ENCODE data around the gene SLC7A7. TPM values are rescaled to one million over a fixed set of nuclear protein-coding genes. Genes with fewer than 3 reads are reported as not detected.

SLC7A7 gene
- total RNA-seq, 8 experiments from 2014 or later: 0.41 to 3.3 (median 1.4) TPM

GRCh38 chr14:22841769-22842168, 26.5 kb upstream of the SLC7A7 start:
- WGBS, 10 experiments: 56 to 100% (median 89%) methylated on average over 1 to 7 of the region's 8 CpGs; no CpG with 5 or more reads in 5 of the 10 experiments
- no peak for ATAC-seq (replicated peaks in 6 of 8)
- Histone ChIP-seq H3K4me3 (no peak overlapping the region), H3K4me1 (replicated peaks in 1 of 2) (no peaks in the 10 kb centered on the region), H3K27ac (no peak overlapping the region)
- in situ Hi-C loops (cut with MboI; ENCODE audit: low pct_unique_long_range_greater_than_20kb in 2 of 9, low sequenced_read_pairs in 9 of 9, unreplicated experiment in 9 of 9): loop anchor here in 3 of 9 experiments (10.0 to 25.0 kb wide), 3 partner anchors 267 to 454 kb away; no protein-coding TSS in a partner anchor

DNA sequence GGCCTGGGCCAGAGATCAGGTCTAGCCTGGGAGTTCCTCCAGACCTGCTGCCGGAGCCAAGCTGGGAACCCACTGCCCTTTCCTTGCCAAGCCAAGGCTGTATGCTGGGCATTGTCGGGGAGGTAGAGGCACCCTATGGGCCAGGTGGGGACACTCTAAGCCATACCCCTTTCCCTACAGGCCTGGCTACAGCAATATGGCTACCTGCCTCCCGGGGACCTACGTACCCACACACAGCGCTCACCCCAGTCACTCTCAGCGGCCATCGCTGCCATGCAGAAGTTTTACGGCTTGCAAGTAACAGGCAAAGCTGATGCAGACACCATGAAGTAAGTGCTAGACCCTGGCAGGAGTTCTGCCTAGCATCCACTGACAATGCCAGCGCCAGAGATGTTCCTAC, 26.1 kb upstream of the SLC7A7 start:
- 60 to 100% (median 90%) methylated on average over 1 to 5 of the region's 9 CpGs; no CpG with 5 or more reads in 4 of the 10 experiments for WGBS, 10 experiments
- Histone ChIP-seq H3K4me3 (no peak overlapping the region), H3K4me1 (replicated peaks in 1 of 2) (peaks cover 0 to under 1% of the 10 kb centered on the region in 2 donors), H3K27ac (no peak overlapping the region)
- no peak for ATAC-seq (replicated peaks in 6 of 8)
- in situ Hi-C loops (cut with MboI; ENCODE audit: low pct_unique_long_range_greater_than_20kb in 2 of 9, low sequenced_read_pairs in 9 of 9, unreplicated experiment in 9 of 9): loop anchor here in 3 of 9 experiments (10.0 to 25.0 kb wide), 3 partner anchors 267 to 454 kb away; no protein-coding TSS in a partner anchor

- peak in 2 of 8 experiments; percentile 4 to 5 for ATAC-seq (replicated peaks in 6 of 8)
- in situ Hi-C loops (cut with MboI; ENCODE audit: low pct_unique_long_range_greater_than_20kb in 2 of 9, low sequenced_read_pairs in 9 of 9, unreplicated experiment in 9 of 9): loop anchor here in 2 of 9 experiments (25.0 kb wide), 2 partner anchors 277 to 452 kb away; no protein-coding TSS in a partner anchor
- 0 to 100% (median 60%) methylated on average over 1 to 3 of the region's 6 CpGs; no CpG with 5 or more reads in 2 of the 10 experiments for WGBS, 10 experiments
- H3K4me3 ChIP-seq: no peak overlapping the region
- no peak overlapping the region for H3K27ac ChIP-seq
- peaks cover 0 to 3% of the 10 kb centered on the region in 2 donors for H3K4me1 ChIP-seq (replicated peaks in 1 of 2)
These were observed 24.0 kb upstream of the SLC7A7 start for GRCh38 chr14:22839159-22839779.

- peaks cover 0 to 3% of the 10 kb centered on the region in 2 donors for H3K4me1 ChIP-seq (replicated peaks in 1 of 2)
- H3K27ac ChIP-seq: no peak overlapping the region
- H3K4me3 ChIP-seq: no peak overlapping the region
- 0 to 100% (median 50%) methylated on average over 1 to 2 of the region's 6 CpGs; no CpG with 5 or more reads in 3 of the 10 experiments for WGBS, 10 experiments
- in situ Hi-C loops (cut with MboI; ENCODE audit: low pct_unique_long_range_greater_than_20kb in 2 of 9, low sequenced_read_pairs in 9 of 9, unreplicated experiment in 9 of 9): loop anchor here in 2 of 9 experiments (25.0 kb wide), 2 partner anchors 276 to 451 kb away; no protein-coding TSS in a partner anchor
- peak in 2 of 8 experiments; percentile 11 to 18 for ATAC-seq (replicated peaks in 6 of 8)
These were observed 23.4 kb upstream of the SLC7A7 start for GRCh38 chr14:22838631-22839041.

GRCh38 chr14:22837750-22838538, 22.7 kb upstream of the SLC7A7 start:
- no peak overlapping the region for H3K4me3 ChIP-seq
- 0 to 100% (median 78%) methylated on average over 1 to 7 of the region's 25 CpGs; no CpG with 5 or more reads in 5 of the 10 experiments for WGBS, 10 experiments
- H3K27ac ChIP-seq: no peak overlapping the region
- ATAC-seq (replicated peaks in 6 of 8): peak in 2 of 8 experiments; percentile 23 to 24
- peaks cover 0 to 3% of the 10 kb centered on the region in 2 donors for H3K4me1 ChIP-seq (replicated peaks in 1 of 2)
- in situ Hi-C loops (cut with MboI; ENCODE audit: low pct_unique_long_range_greater_than_20kb in 2 of 9, low sequenced_read_pairs in 9 of 9, unreplicated experiment in 9 of 9): loop anchor here in 2 of 9 experiments (25.0 kb wide), 2 partner anchors 276 to 451 kb away; no protein-coding TSS in a partner anchor

DNA sequence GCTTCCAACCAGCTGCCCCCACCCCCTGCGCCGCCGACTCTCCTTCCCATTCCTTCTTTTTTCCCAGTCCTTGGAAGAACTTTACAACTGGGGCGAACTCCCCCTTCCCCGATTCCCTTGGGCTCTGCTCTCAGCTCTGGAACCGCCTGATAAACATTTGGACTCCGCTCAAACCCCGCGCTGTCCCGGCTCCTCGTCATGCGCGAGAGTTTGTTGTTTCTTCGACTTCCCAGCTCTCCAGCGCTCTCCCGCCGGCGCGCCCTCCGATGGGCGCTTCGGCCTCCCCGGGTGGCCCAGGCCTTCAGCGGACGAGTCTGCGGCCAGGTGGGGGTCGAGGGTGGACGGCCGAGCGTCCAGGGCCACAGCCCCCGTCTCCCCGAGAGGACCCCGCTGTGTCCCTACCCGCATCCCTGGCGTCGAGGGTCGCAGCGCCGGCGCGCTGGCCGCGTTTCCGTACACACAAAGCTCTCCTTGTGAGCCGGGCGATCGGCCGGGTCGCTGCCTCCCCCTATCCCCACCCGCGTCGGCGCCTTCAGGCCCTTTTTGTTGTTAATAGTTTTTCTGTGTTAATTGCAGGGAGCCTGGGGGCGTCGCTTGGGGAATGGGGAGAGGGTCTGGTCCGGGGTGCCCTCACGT, 22.0 kb upstream of the SLC7A7 start:
- WGBS, 10 experiments: 0 to 22% (median 0%) methylated on average over 1 to 16 of the region's 57 CpGs; no CpG with 5 or more reads in 5 of the 10 experiments
- ATAC-seq (replicated peaks in 6 of 8): peak; percentile 14 to 87 (median 56)
- peak overlapping the region; percentile 0 to 32 (median 29) for H3K4me3 ChIP-seq
- H3K4me1 ChIP-seq (replicated peaks in 1 of 2): peaks cover 0 to 3% of the 10 kb centered on the region in 2 donors
- in situ Hi-C loops (cut with MboI; ENCODE audit: low pct_unique_long_range_greater_than_20kb in 2 of 9, low sequenced_read_pairs in 9 of 9, unreplicated experiment in 9 of 9): loop anchor here in 2 of 9 experiments (25.0 kb wide), 2 partner anchors 275 to 450 kb away; no protein-coding TSS in a partner anchor
- H3K27ac ChIP-seq: no peak overlapping the region

- H3K4me3 ChIP-seq: peak within 1 kb of the TSS; percentile 13 to 32 (median 29)
- WGBS, 10 experiments: 0 to 16% (median 6%) methylated on average over 2 to 27 of the region's 46 CpGs; no CpG with 5 or more reads in 3 of the 10 experiments
- peak; percentile 28 to 62 (median 54) for ATAC-seq (replicated peaks in 6 of 8)
- peaks cover 0 to 3% of the 10 kb centered on the region in 2 donors for H3K4me1 ChIP-seq (replicated peaks in 1 of 2)
- in situ Hi-C loops (cut with MboI; ENCODE audit: low pct_unique_long_range_greater_than_20kb in 2 of 9, low sequenced_read_pairs in 9 of 9, unreplicated experiment in 9 of 9): loop anchor here in 2 of 9 experiments (25.0 kb wide), 2 partner anchors 274 to 449 kb away; no protein-coding TSS in a partner anchor
- no peak within 1 kb of the TSS for H3K27ac ChIP-seq
These were observed 21.3 kb upstream of the SLC7A7 start, which contains the start of gene MMP14 for GRCh38 chr14:22836301-22837113. Gene MMP14 (plus strand): TSS chr14:22836585. CDS start chr14:22836818, 233 bp downstream.

- in situ Hi-C loops (cut with MboI; ENCODE audit: low pct_unique_long_range_greater_than_20kb in 2 of 9, low sequenced_read_pairs in 9 of 9, unreplicated experiment in 9 of 9): loop anchor here in 2 of 9 experiments (25.0 kb wide), 2 partner anchors 273 to 448 kb away; no protein-coding TSS in a partner anchor
- H3K27ac ChIP-seq: no peak overlapping the region
- H3K4me1 ChIP-seq (replicated peaks in 1 of 2): peaks cover 3 to 6% of the 10 kb centered on the region in 2 donors
- 50 to 92% (median 77%) methylated on average over 1 to 3 of the region's 3 CpGs for WGBS, 10 experiments
- H3K4me3 ChIP-seq: no peak overlapping the region
- ATAC-seq (replicated peaks in 6 of 8): no peak
These were observed 20.3 kb upstream of the SLC7A7 start for GRCh38 chr14:22835505-22835904.

DNA sequence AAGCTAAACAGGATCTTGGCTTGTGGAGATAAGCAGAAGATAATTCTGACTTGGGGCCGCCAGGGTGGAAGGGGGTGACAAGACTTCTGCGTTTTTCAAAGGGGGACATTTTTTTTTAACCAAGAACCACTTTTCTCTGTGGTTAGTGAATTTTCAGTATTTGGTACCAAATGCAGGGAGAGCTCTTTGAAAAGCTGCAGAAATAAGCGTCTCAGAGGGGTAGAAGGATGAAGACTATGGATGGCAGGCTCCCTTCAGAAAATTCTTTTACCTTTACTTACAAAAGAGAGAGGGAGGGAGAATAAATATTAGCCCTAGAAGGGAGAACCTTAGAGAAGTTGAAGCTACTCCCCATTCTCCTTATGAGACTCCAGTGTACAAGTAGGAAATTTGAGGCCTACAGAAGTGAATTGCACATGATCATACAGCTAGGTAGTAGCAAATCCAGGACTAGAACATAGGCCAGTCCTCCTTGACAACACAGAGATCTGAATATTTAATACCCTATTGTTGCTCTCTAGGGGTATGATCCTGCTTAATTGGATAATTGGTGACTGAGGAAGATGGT, 15.3 kb upstream of the SLC7A7 start:
- in situ Hi-C loops (cut with MboI; ENCODE audit: low pct_unique_long_range_greater_than_20kb in 2 of 9, low sequenced_read_pairs in 9 of 9, unreplicated experiment in 9 of 9): loop anchor here in 2 of 9 experiments (25.0 kb wide), 2 partner anchors 268 to 443 kb away; no protein-coding TSS in a partner anchor
- ATAC-seq (replicated peaks in 6 of 8): no peak
- 0 to 51% (median 42%) methylated on average over 1 to 3 of the region's 3 CpGs; no CpG with 5 or more reads in 2 of the 10 experiments for WGBS, 10 experiments
- H3K4me3 ChIP-seq: peak overlapping the region; percentile 64 to 98 (median 93)
- peaks cover 6 to 8% of the 10 kb centered on the region in 2 donors for H3K4me1 ChIP-seq (replicated peaks in 1 of 2)
- H3K27ac ChIP-seq: peak overlapping the region in 1 of 2 donors; percentile 72

DNA sequence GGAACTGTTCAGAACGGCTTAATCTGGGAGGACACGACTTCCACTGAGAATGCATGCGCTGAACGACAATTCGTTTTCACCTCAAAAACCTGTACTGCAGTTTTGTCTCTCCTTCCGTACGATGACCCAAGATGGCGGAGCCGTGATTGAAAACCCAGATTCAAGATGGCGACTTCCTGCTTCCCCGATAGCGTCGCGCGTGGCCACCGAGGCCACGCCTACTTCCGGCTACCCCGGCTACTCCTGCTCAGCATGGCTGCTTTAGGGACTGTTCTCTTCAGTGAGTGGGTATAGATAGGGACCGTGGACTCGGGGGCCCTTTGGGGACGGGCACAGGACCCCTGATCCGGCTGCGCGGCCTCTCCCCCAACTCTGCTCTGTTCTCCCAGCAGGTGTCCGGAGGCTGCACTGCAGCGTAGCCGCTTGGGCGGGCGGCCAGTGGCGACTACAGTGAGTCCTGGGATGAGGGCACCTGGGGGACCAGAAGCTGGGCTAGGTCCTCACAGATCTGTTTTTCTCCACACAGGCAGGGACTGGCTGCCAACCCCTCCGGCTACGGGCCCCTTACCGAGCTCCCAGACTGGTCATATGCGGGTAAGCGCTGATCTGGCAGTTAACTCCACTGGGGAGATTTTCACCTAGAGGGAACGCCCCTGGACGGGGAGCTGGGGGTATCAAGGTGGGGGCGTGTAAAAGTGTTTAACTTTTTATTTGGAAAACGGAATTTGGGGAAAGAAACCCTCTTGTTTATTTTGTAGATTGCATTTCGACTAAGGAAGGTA, 14.6 kb upstream of the SLC7A7 start, which contains the start of gene MRPL52:
Gene MRPL52, plus strand, starts transcription at position 227 of the 782 bp plus-strand sequence. Its CDS starts 26 bp downstream, at position 253.
- peaks cover 6 to 8% of the 10 kb centered on the region in 2 donors for H3K4me1 ChIP-seq (replicated peaks in 1 of 2)
- peak within 1 kb of the TSS; percentile 64 to 98 (median 93) for H3K4me3 ChIP-seq
- peak; percentile 81 to 98 (median 97) for ATAC-seq (replicated peaks in 6 of 8)
- in situ Hi-C loops (cut with MboI; ENCODE audit: low pct_unique_long_range_greater_than_20kb in 2 of 9, low sequenced_read_pairs in 9 of 9, unreplicated experiment in 9 of 9): loop anchor here in 2 of 9 experiments (25.0 kb wide), 2 partner anchors 268 to 443 kb away; no protein-coding TSS in a partner anchor
- H3K27ac ChIP-seq: peak within 1 kb of the TSS; percentile 61 to 75
- WGBS, 10 experiments: 0 to 80% (median 2%) methylated on average over 1 to 18 of the region's 41 CpGs; no CpG with 5 or more reads in 1 of the 10 experiments
